ENCODE results near the gene TK2.
"Not testable (repeated sequence)": the region's sequence is repeated elsewhere in the genome, so short reads cannot be mapped to it uniquely, and the experiment has no call there.

TK2 gene

DNA sequence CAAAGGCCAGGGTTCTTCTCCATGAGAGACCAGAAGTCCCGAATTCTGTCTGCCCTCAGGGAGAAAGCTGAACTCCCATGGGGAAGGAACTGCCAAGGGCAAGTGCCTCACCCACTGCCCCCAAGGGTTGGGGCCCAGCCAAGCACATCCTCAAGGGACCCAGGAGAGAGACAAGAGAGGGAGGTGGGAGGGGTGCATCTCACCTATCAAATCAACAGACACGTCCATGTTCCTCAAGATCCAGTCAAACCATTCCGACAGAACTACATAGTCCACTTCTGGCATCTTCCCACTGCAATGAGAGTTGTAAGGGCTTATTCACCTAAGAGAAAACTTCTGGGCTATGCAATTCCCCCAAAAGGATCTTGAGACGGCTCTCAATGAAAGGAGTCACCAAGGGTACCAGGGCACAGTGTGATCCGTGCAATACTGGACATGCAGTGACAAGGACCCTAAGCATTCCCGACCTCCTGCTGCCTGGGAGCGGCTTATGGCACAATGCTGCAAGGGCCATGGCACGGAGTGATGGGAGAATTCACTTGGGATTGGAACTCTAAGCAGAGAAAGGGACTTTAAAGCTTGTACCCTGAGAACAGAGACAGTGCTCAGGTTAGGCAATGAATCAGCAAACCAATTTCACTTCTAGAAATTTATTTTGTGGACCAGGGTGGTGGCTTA is 32.2 kb downstream of the TK2 start:
- no peak for DNase-seq

DNA sequence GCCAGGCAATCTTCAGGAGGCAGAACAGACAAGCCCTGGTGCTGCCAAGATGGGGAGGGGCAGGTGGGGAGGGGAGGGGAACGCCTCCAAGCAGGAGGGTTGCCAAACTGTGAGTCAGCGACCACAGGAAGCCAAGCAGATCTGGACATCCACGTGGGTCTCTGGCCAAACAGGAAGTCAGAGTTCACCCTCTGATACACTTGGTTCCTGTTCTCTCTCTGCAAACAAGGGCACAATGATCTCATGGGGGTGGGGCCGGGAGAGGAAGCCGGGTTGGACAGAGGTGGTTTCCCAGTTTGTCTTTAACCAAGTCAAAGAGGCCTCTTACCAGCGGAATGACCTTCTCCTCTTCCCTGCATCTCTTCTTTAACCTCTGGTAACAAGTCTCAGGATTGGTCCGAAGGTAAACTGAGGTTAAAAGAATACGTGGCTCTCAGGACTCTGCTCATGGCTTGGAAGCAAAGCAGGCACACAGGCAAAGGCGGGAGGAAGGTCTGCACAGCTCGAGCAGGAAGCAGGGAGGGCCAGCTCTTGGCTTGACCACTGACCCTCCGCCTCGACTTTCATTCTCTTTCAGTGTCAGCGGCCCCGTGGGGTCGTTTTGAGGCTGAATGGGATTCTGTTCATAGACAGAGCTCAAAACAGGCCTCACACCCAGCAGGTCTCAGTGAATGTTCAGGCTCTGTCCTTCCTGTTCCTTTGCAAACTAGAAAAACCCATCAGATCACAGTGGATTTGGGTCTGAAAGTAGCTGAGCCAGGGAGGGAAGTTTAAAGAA is 32.9 kb downstream of the TK2 start:
- peak; percentile 98 for DNase-seq

DNA sequence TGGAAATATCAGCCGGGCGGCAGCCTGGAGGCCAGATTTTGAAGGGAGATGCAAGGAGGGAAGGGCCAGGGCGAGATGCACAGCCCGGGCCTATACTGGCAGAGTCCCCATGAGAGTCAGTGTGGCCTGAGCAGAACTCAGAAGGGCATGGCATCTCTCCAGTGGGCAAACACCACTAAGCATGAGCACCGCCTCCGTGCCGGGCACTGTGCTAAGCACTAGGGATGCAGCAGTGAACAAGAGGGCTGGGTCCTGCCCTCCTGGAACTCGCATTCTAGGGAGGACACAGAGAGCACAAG is 33.5 kb downstream of the TK2 start:
- DNase-seq, result no peak

DNA sequence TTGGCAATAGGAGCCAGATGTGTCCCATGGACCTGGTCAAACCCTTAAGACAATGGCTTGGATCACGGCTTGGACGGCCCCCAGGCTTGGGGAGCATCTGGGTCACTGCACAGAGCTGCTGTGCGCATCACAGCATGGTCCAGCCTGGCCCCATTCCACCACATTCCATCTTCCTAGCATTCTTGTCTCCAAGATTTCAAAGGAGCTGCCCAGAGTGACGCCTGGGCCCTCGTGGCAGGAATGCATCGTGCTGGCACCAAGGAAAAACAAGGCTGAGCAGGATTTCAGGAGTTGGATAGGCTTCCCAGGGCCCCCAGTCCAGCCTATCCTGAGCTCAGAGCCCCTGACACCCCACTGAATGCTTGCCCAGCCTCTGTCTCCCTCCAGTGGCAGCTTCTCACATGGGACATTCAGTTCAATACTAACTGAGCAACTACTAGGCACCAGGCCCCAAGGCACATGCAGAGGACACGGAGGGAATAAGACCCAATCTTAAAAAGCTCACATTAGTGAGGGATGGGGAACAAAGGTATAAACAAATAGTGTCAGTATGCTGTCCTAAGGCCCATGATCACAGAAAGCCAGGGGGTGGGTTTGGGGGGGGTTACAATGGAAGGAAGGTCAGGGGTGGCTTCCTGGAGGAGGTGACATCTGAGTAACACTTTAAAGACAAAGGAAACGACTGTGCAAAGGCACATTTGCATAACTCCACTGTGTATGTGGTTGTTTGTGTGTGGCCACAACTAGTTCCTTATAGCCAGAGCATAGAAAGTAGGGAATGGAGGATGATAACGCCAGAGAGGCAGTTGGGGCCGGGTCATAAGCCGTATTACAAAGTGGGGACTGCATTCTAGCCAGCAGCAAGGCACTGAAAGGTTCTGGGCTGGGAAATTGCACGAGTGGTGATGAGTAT is 34.1 kb downstream of the TK2 start:
- peak; percentile 22 for DNase-seq

DNA sequence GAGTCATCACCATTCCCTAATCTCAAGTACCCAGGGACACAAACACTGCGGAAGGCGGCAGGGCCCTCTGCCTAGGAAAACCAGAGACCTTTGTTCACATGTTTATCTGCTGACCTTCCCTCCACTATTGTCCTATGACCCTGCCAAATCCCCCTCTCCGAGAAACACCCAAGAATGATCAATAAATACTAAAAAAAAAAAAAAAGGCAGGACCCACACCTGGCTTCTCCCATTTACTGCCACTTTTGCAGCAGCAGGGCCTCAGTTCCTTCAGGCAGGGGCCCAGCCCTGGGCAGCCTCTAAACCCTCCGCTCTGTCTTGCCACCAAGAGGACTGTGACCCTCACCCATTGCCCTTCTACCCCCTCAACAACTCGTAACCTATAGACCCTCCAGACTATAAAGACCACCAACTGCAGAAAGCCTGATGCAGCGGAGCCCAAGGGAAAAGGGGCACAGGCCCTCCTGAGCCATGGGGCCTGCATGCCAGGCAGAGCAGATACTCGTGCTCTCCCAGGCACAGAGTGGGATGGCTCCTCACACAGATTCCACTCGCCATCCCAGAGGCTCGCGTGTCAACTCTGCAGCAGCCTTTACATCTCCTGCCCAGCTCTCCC is 34.8 kb downstream of the TK2 start:
- not testable (repeated sequence) for DNase-seq

DNA sequence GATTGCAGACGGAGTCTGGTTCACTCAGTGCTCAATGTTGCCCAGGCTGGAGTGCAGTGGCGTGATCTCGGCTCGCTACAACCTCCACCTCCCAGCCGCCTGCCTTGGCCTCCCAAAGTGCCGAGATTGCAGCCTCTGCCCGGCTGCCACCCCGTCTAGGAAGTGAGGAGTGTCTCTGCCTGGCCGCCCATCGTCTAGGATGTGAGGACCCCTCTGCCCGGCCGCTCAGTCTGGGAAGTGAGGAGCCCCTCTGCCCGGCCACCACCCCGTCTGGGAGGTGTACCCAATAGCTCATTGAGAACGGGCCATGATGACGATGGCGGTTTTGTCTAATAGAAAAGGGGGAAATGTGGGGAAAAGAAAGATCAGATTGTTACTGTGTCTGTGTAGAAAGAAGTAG is 35.5 kb downstream of the TK2 start:
- DNase-seq, result not testable (repeated sequence)

DNA sequence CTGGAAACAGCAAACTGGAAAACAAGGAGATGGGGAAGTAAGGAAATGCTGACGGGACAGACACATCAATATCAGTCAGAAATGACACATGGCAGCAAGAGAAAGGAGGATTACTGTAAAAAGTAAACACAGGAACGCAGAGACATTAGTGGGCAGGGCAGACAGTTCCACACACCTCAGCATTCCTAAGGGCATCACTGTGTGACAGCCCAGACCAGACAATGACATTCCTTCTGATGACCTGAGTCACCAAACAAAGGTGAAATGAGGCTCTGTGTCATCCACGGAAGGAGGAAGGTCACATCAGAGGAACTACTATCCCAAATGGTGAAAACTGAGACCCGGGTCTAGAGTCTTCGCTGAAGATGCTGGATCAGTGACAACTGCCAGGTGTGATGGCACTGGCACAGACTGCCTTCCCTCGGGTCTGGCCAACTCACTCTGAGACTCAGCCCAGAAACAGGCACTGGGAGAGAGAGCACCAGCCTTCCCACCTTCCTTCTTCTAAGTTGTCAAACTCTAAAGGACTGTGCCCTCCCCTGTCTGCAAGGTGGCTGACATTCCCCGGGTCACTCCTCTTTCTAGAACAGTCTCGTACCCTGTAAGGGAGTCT is 36.7 kb downstream of the TK2 start:
- DNase-seq, result peak; percentile 39

DNA sequence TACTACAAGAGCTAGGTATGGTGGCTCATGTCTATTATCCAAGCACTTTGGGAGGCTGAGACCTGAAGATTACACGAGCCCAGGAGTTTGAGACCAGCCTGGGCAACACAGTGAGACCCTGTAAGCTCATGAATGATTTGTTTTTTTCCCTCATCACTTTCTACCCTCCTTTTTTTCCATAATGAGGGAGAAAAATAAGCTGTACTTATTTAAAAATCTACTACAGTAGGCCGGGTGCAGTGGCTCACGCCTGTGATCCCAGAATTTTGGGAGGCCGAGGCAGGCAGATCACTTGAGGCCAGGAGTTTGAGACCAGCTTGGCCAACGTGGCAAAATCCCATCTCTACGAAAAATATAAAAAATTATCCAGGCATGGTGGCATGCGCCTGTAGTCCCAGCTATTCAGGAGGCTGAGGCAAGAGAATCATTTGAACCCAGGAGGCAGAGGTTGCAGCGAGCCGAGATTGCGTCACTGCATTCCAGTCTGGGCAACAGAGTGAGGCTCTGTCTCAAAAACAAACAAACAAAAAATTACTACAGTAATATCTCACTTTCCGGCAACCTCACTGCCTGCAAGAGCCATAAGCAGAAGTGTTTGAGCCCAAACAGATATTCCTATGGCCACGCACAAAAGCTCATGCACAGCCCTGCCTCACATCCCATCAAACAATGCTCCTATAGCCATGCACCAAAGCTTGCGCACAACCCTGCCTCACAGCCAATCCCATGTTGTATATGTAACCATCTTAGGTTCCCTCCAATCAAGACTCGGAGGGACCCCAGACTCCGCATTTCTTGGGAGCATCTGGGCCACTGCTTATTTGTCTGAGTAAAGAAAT is 37.4 kb downstream of the TK2 start:
- DNase-seq, result no peak

DNA sequence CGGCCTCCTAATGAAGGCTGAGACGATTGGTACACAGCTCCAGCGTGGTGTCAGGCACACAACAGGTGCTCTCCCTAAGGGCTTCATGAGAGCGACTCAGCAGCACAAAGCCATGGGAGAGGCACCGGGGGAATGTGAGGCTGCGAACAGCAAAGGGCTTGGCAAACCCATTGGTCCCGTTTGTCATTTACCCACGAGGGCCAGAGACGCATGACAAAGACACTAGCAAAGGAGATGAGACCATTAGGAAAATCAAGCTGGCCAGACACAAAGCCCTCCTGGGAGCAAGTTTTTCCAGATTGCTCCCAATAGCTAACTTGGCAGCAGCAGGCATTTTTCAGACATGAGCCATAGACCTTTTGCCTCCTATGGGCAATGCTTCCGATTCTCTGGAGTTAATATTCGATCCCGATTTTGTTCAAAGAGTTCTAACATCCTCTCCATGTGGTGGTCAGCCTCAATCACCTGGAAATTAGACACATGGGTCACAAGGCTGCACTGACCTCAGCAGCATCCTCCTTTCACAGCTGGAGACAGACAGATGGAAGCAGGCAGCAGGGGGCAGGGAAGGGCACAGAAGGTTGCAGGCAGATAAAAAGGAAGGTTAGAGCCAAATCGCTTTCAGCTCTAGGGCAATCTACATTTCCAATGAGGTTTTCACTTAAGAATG is 38.2 kb downstream of the TK2 start:
- DNase-seq, result peak; percentile 35

DNA sequence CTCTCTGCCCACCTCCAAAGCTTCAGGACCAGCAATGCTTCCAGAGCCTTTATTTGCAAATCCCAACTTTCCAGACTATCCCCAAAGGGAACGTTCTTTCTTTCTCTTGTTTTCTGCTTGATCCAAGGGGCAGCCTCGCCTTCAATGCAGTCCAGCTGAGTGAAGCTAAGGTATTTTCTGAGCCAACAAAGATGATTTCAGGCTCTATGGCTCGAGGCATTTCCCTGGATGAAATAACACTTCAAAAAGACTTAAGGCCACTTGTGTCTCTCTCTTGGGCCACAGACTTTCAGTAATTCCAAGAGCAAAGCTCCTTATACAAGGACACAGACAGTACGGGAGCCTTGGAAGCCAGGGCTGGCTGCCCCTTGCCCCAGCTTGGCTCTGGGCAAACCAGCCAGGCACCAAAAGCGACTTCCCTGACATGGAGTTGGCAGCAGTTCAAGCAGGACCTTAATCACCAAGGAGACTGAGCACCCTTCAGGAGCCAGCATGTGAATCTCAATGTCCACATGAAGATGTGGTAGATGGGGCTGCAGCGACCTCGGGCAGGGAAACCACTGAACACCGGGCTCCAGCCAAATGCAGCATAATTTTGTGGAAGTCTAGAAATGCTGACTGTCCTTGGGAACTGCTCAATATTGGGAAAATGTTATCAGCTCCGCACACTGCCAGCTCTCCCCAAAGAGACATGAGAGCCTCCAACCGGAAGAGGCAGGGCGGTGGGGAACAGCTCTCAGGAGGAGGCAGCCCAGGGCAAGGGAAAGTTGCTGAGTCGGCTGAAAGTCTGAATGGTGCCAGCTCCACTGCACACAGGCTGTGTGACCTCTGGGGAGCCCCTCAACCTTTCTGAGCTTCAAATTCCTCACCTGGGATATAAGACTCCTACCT is 39.0 kb downstream of the TK2 start:
- DNase-seq, result no peak

DNA sequence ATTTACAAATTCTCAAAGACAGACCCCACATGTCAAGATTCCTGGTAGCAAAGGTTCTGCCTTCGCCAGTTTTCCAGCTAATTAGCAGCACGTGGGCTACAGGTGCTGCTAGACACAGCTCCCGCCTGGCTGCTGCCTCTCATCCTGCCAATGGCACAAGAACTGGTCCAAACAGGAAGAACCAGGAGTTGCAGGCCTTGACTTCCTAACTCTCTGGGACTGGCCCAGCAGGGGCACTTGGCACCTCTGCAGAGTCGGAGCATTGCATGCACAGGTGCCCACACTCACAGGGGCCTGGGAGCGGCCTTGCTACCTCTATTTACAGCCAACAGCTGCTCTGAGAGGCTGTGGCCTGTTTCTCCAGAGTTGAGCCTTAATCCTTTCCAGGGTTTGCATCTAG is 39.6 kb downstream of the TK2 start:
- DNase-seq, result no peak

DNA sequence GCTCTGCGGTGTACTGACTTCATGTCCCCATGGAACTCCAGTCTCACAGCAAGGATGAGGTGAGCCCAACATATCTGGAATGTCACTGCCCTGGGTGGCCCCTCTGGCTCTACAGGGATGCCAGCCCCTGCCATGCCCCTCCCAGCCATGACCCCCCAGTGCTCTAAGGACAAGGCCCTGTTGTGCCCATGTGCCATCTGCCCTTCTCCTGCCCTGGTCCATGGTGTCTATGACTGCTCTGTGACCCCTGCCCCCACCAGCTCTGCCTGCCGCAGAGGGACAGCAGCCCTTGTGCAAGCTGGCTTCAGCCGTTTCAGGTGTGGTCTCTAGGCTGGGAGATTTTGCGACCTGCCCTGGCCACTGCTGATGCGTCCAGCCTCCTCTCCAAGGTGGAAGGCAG is 40.3 kb downstream of the TK2 start:
- no peak for DNase-seq

DNA sequence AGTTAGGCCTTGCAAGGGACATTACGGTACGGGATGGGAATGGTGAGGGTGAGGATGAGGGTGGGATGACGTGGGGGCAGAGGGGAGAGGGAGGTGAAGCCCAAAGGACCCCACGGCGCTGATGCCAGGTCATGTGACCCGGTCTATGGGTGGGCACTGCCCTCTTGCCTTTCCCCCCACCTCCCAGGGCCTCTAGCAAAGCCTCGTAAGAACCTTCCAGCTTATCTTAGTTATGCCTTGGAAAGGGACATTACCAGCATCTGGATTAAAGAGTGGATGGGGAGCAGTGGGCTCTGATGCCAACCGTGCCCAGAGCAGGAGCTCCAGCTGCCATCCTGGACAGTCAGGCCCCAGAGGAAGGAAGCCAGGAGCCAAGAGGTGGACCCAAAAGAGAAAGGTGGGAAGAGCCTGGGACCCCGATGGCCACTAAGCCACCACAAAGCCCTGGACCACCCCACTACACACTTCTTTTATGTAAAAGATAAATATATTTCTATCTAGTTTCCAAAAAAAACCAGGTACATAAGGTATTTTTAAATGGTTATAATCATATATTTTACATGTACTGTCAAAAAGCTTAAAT is 40.9 kb downstream of the TK2 start:
- DNase-seq, result no peak

DNA sequence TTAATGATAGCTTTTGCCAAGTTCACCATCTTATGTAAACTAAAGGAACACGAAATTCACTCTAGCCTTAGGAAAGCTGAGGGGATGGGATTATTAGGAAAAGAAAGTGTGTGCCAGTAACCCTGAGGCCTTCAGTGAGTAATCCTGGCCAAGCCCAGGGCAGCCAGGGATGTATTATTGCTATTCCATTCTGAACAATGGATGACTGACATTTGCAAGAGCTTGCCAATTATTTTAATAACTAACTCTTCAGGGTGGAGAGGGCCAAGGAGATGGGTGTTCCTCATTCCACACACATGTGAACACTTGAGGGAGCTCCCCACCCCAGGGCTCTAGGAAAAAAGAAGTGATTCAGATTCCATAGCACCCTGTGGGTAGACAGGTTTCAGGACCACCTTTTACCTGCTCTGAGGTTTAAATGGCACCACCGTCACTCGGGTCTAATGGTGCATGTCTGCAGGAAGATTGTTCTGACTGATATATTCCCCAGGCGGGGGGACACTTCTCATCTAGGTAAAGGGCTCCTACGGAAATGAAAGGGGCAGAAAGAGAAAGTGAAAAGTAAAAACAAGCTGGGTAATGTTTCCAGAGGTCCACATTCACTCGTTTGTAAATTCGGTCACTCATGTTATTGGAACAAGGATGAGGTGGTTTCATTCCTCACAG is 41.5 kb downstream of the TK2 start:
- no peak for DNase-seq

DNA sequence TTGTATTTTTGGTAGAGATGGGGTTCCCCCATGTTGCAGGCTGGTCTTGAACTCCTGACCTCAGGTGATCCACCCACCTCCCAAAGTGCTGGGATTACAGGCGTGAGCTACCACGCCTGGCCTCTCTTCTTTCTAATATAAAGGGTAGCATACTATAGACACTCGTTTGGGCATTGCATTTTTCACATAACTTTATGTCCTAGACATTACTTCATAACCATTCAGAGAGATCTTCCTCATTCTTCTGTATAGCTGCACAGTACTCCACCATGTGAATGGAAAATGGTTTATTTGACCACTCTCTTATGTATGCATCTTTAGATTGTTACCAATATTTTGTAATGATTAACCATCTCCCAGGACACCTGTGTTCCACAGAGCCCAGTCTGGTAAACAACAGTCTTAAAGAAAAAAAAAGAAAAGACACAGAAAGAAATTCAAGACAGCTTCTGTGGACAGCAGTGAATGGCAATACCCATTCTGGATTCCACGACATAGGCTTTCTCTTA is 42.1 kb downstream of the TK2 start:
- DNase-seq, result peak; percentile 34

DNA sequence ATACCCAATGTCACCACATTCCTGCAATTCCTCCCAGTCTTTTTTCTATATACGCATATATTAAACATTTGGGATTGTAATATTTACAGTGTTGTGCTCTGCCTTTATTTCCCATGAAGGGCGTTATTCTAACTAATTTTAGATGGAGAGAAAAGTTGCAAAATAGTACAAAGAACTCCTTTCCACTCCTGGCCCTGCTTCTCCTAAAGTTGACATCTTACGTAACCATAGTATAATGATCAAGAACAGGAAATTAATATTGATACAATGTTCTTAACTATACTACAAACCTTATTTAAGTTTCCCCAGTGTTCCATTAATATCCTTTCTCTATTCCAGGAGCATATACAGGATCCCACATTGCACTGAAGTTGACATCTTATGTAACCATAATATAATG is 46.3 kb downstream of the TK2 start:
- no peak for DNase-seq

DNA sequence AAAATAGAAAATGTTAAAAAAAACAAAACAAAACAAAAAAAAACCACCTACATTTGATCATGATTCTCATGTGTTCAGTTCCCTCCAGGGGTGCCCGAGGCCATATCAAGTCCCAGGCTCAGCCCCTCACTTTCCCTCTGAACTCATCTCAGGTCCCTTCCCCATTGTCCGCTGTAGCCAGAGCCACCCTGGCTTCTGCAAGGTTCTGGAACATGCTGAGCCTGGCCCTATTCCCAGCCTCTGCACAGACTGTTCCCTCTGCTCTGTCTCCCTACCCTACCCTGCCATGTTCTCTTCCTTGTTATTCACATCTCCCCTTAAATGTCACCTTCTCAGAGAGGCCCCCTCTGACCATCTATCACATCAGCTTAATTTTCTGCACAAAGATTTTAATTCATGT is 46.9 kb downstream of the TK2 start:
- no peak for DNase-seq

DNA sequence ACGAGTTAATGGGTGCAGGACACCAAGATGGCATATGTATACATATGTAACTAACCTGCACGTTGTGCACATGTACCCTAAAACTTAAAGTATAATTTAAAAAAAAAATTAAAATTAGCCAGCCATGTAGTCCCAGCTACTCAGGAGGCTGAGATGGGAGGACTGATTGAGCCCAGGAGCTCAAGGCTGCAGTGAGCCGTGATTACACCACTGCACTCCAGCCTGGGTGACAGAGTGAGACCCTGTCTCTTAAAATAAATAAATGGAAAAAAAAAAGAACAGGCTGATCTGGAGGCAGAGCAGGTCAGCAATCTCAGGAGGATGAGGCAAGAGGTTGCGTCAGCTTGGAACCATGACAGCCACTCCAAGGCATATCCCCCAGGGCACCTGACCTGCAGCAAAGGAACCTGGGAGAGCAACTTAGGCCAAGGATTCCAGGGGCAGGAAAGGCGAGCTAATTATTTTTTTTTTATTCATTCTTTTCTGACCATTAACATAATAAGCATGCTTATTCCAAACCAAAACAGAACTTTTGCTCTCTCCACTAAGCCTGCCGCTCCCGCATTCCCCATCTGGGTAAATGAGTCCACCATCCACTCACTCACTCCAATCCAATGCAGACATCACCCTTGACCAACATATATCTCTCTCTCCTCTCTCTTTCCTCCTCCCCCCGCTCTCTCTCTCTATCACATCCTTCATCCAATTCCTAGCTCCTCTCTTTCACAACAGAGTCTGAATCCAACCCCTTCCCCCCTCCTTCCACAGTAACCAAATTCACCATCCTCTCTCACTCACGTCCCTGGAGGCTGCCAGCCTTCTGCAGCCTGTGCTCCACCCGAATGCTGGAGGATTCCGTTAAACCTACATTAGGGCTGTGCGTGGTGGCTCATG is 47.7 kb downstream of the TK2 start:
- DNase-seq, result no peak

Data from DMS53 (cell line).